ENCODE measurements around the gene SMARCD2.

Gene SMARCD2

GRCh38 chr17:63836811-63837210, 5.7 kb downstream of the SMARCD2 start:
- no peak for DNase-seq (ENCODE audit: low spot score)
- TF ChIP-seq CTCF (IDR thresholded peaks at IDR 0.05; ENCODE audit: borderline replicate concordance, control extremely low read depth, extremely low read depth, insufficient read depth, missing control alignments) = no peak
- in situ Hi-C loops (cut with MboI; ENCODE audit: low sequenced_read_pairs, unreplicated experiment) = no loop called here

GRCh38 chr17:63835167-63835720, 7.2 kb downstream of the SMARCD2 start:
- in situ Hi-C loops (cut with MboI; ENCODE audit: low sequenced_read_pairs, unreplicated experiment) = no loop called here
- no peak for DNase-seq (ENCODE audit: low spot score)
- TF ChIP-seq CTCF (IDR thresholded peaks at IDR 0.05; ENCODE audit: borderline replicate concordance, control extremely low read depth, extremely low read depth, insufficient read depth, missing control alignments) = no peak

GRCh38 chr17:63834431-63835166, 7.9 kb downstream of the SMARCD2 start:
- peak; percentile 31 for TF ChIP-seq CTCF (IDR thresholded peaks at IDR 0.05; ENCODE audit: borderline replicate concordance, control extremely low read depth, extremely low read depth, insufficient read depth, missing control alignments)
- peak; percentile 75 for DNase-seq (ENCODE audit: low spot score)
- in situ Hi-C loops (cut with MboI; ENCODE audit: low sequenced_read_pairs, unreplicated experiment) = no loop called here

GRCh38 chr17:63833741-63834373, 8.6 kb downstream of the SMARCD2 start:
- no peak for DNase-seq (ENCODE audit: low spot score)
- in situ Hi-C loops (cut with MboI; ENCODE audit: low sequenced_read_pairs, unreplicated experiment) = no loop called here
- TF ChIP-seq CTCF (IDR thresholded peaks at IDR 0.05; ENCODE audit: borderline replicate concordance, control extremely low read depth, extremely low read depth, insufficient read depth, missing control alignments) = no peak

GRCh38 chr17:63833026-63833740, 9.3 kb downstream of the SMARCD2 start:
- TF ChIP-seq CTCF (IDR thresholded peaks at IDR 0.05; ENCODE audit: borderline replicate concordance, control extremely low read depth, extremely low read depth, insufficient read depth, missing control alignments) = no peak
- in situ Hi-C loops (cut with MboI; ENCODE audit: low sequenced_read_pairs, unreplicated experiment) = no loop called here
- no peak for DNase-seq (ENCODE audit: low spot score)

GRCh38 chr17:63832455-63832854, 10.0 kb downstream of the SMARCD2 start:
- in situ Hi-C loops (cut with MboI; ENCODE audit: low sequenced_read_pairs, unreplicated experiment) = no loop called here
- DNase-seq (ENCODE audit: low spot score) = no peak
- no peak for TF ChIP-seq CTCF (IDR thresholded peaks at IDR 0.05; ENCODE audit: borderline replicate concordance, control extremely low read depth, extremely low read depth, insufficient read depth, missing control alignments)
